ENCODE results near the gene LINS1.
"Not testable (repeated sequence)": the region's sequence is repeated elsewhere in the genome, so short reads cannot be mapped to it uniquely, and the experiment has no call there.

The LINS1 gene

DNA sequence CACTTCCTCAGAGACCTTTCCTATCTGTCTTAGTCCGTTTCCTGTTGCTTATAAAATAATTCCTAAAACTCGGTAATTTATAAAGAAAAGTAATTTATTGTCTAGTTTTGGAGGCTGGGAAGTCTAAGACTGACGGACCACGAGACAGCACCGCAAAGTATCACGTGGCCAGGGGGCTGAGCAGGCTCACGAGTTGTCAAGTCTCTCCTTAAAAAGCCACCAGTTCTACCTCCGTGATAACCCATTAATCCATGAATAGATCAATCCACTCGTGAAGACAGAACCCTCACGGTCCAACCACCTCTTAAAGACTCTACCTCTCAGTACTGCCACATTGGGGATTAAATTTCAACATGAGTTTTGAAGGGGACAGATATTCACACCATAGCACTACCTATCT is 821 bp downstream of the LINS1 start:
- DNase-seq (ENCODE audit: low spot score): no peak

GRCh38 chr15:100598655-100599054 is 3.3 kb downstream of the LINS1 start:
- no peak for DNase-seq (ENCODE audit: low spot score)

DNA sequence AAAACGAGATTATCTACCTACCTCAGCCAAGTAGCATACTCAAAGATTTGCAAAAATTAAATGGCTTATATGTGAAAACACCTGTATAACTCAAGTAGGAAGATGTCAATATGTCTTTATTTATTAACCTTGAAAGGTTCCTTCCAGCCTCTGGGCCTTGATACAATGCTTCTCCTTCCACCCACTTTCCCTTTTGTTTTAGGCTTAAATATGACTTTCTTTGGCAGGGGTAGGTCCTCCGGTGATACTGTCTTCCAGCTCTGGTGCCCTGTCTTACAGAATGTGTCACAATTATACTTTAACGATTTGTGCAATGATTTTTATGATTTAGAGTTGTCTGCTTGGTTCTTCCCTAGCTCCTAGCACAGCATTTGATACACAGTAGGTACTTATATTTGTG is 4.1 kb downstream of the LINS1 start:
- DNase-seq (ENCODE audit: low spot score): no peak

DNA sequence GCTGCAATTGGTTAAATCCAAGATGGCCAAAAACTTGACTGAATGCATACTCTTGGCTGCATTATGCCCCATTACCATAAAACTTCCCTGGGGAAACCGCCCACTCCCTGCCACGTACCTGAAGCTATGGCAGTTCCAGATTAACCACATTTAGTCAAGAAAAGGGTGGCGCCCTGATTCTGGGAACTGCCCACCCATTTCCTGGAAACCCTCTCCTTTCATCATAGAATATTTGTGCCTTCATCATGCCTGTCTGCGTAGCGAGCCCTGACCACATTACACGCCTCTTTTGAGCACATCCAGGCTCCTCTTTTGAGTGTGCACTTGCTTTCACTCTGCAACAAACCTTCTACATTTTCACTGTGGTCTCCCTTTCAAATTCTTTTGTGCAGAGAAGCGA is 5.2 kb downstream of the LINS1 start:
- no peak for DNase-seq (ENCODE audit: low spot score)

DNA sequence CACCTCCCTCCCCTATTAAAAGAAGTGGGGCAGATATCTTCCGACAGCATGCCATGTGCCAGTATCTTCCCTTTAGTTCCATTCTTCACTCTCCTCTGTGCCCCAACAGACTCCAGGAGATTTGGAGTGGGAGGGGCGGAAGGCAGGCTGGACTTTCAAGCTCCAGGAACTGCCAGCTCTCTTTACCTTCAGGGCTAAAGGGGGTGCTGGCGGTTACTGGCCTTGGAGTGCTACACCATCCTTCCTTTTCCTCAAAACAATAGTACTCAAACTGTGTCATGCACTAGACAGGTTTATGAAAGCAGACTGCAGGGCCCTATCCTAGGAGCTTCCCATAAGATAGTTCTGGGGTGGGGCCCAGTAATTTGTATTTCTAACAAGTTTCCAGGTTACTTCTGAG is 6.0 kb downstream of the LINS1 start:
- no peak for DNase-seq (ENCODE audit: low spot score)

- DNase-seq (ENCODE audit: low spot score): no peak
Observed at GRCh38 chr15:100593431-100593830, 8.6 kb downstream of the LINS1 start.

- DNase-seq (ENCODE audit: low spot score): no peak
Observed at GRCh38 chr15:100592898-100593297, 9.1 kb downstream of the LINS1 start.

GRCh38 chr15:100591835-100592234 is 10.1 kb downstream of the LINS1 start:
- no peak for DNase-seq (ENCODE audit: low spot score)

- not testable (repeated sequence) for DNase-seq (ENCODE audit: low spot score)
Observed at GRCh38 chr15:100591163-100591562, 10.8 kb downstream of the LINS1 start.

DNA sequence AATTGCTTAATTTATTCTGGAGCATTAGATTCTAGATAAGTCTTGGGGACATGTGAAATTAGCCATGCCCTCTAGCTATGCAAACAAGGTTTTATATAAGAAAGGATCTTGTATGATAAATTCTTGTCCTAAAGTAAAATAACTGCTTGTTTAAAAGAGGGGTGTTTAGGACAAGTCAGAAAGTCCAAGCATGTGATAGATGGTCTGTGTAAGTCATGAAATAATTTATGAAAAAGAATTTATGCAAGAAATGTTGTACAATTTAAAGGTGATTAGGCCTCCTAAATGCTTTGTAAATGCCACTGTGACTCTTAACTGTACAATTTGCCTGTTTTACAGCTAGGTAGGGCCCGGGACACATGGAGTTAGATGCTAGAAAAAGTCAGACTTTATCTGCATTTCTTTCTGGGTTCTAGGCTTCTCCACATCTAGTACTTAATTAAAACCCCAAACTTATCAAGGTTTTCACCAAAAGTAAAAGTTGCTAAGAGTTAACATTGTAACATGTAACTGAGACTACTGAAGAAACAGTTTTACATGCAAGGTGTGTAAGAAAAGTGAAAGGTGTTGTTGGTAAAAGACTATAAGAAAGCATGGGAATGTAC is 13.2 kb downstream of the LINS1 start:
- no peak for DNase-seq (ENCODE audit: low spot score)

DNA sequence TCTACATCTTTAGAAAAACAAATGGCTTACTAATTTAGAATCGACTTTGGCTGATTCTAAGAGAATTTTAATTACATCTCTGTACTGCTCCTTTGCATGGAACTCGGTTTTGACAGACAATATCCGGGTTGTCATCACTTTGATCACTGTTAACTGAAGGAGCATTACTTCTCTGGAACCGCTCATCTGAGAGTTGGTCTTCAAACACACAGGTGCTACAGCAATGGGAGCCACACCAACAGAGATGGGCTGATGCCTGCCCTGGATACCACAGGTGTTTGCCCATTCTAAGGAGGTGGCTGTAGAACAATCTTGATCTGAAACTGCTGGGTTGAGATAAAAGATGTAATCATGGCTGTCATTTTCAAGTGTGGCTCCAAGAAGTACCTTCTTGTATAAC is 21.6 kb downstream of the LINS1 start:
- DNase-seq (ENCODE audit: low spot score): no peak

DNA sequence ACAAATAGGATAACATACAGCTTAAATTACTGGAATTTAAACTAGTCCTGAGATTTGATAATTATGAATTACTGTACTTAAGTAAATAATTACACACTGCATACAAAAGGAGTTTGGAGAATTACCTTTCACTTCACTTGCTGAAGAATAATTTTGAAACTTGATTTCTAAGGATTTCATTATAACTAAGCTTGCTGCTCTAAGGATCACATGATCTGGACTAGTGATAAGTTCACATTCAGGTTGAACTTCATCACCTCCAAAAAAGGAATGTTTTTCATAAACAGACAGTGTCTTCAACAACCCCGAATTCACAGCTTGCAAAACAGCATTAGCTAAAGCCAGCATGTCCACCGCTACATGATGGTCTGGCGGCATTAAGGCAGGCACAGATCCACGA is 28.5 kb downstream of the LINS1 start:
- DNase-seq (ENCODE audit: low spot score): no peak

- peak; percentile 16 for DNase-seq (ENCODE audit: low spot score)
Observed at GRCh38 chr15:100572362-100572983, 29.5 kb downstream of the LINS1 start.

- DNase-seq (ENCODE audit: low spot score): no peak
Observed at GRCh38 chr15:100571592-100572167, 30.3 kb downstream of the LINS1 start.

- no peak for DNase-seq (ENCODE audit: low spot score)
Observed at GRCh38 chr15:100570735-100571313, 31.2 kb downstream of the LINS1 start.

- peak; percentile 49 for DNase-seq (ENCODE audit: low spot score)
Observed at GRCh38 chr15:100570275-100570674, 31.7 kb downstream of the LINS1 start.

GRCh38 chr15:100569391-100569790 is 32.6 kb downstream of the LINS1 start:
- DNase-seq (ENCODE audit: low spot score): no peak

DNA sequence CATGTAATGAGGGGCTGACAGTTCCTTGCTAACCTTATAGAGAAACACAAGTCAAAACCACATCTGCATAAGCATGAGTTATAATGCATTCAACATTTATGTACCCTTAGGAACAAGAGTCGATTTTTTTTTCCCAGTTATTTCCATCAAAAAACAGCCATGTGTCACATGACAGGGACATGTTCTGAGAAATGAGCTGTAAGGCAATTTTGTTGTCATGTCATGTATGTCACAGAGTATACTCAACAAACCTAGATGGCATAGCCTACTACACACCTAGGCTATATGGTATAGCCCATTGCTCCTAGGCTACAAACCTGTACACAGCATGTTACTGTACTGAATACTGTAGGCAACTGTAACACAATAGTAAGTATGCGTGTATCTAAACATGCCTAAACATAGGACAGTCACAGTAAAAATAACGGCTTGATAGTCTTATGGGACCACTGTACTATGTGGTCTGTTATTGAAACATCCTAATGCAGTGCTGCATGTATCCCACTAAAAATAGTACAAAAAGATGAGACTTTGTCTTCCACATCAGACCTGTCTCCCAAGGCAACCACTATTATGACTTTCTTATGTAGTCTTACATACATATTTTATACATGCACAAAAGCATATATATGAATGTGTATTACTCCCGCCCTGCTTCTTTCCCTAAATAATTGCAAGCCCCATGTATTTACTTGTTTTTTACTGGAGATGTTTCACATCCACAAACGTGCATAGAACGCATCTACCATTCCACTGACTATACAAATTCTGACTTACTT is 34.9 kb downstream of the LINS1 start:
- DNase-seq (ENCODE audit: low spot score): no peak

DNA sequence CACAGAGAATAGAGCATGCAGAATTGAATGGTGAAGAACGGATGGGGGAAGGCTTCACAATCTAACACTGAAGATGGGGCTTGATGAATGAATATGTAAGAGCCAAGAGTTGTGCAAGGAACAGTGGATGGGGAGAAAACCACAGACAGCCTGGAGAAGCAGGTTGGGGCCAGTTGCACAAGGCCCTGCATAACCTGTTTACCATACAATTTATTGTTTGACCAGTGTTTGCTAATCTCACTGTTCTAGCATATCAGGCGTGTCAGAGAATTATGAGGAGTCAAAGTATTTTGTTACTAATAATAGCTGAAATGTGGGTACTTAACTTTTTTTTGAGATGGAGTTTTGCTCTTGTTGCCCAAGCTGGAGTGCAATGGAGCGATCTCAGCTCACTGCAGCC is 36.4 kb downstream of the LINS1 start:
- no peak for DNase-seq (ENCODE audit: low spot score)

- DNase-seq (ENCODE audit: low spot score): no peak
Observed at GRCh38 chr15:100560323-100560722, 41.7 kb downstream of the LINS1 start.

DNA sequence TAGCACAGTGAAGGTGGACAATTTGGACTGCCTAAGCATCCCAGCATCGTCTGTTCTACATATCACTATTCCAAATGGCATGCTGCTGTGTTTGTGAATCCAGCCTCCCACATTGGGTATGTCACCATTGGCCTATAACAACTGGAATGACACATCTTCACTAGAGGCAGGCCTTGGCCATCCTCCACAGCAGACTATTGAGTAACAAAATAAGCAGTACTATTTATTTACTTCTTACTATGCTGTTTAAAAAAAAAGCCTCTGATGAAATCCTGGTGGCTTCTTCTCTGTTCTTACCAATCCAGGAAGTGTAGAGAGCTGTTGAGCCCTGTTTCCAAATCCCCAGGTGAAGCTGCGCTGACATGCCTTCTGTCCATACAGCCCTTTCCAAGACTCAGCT is 42.7 kb downstream of the LINS1 start:
- peak; percentile 74 for DNase-seq (ENCODE audit: low spot score)

DNA sequence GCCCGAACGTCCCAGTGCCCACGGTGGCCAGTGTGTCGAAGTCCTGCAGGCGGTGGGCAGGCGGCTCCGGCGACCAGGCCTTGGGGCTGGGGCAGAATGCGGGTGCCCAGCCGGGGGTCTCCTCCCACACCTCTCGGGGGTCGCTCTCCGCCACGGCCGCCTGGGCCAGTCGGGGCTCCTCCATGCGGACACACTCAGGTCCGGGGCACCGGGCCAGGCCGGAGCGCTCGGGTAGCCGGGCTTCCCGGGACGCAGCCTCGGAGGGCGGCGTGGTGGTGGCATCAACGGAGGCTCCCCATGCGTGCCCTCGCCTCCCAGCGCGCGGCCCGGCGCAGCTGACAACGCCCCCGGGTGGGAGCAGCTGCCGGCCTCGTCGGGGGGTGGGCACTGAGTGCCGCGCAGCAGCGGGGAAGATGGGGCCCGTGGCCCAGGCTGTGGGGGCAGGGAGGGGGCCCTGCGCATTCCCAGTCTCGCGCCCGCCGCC is 43.2 kb downstream of the LINS1 start:
- no peak for DNase-seq (ENCODE audit: low spot score)

- DNase-seq (ENCODE audit: low spot score): no peak
Observed at GRCh38 chr15:100553468-100553867, 48.5 kb downstream of the LINS1 start.
